ENCODE data around the gene FN3K. TPM values are rescaled to one million over a fixed set of nuclear protein-coding genes. Genes with fewer than 3 reads are reported as not detected.

FN3K gene
- total and polyA plus RNA-seq, 2 of the 13 experiments (the other 11 are each of a cell fraction or from before 2014, with no cell fraction given), result 3.5 to 12.2 TPM

DNA sequence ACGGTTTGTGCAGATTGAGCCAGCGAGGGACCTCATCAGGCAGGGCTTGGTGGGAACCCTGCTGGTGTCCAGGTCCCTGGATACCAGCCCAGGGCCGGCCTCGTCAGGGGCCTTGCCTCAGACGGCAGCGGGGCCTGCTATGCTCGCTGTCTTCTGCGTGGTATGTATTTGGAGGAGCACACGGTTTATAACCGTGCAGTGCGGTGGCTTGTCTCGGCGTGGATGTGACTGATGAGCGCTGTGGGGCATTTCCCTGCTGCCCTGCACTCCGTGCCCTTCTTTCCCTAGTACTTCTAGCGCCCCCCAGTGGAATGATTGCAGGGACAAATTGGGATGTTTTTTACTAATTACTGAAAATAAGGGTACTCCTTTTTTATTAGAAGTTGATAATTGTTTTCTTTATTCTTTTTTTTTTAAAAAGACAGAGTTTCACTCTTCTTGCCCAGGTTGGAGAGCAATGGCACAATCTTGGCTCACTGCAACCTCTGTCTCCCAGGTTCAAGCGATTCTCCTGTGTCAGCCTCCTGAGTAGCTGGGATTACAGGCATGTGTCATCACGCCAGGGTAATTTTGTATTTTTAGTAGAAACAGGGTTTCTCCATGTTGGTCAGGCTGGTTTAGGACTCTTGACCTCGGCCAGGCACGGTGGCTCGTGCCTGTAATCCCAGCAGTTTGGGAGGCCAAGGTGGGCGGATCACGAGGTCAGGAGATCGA, 31.8 kb downstream of the FN3K start (continued):
- TF ChIP-seq, protein P1, sequence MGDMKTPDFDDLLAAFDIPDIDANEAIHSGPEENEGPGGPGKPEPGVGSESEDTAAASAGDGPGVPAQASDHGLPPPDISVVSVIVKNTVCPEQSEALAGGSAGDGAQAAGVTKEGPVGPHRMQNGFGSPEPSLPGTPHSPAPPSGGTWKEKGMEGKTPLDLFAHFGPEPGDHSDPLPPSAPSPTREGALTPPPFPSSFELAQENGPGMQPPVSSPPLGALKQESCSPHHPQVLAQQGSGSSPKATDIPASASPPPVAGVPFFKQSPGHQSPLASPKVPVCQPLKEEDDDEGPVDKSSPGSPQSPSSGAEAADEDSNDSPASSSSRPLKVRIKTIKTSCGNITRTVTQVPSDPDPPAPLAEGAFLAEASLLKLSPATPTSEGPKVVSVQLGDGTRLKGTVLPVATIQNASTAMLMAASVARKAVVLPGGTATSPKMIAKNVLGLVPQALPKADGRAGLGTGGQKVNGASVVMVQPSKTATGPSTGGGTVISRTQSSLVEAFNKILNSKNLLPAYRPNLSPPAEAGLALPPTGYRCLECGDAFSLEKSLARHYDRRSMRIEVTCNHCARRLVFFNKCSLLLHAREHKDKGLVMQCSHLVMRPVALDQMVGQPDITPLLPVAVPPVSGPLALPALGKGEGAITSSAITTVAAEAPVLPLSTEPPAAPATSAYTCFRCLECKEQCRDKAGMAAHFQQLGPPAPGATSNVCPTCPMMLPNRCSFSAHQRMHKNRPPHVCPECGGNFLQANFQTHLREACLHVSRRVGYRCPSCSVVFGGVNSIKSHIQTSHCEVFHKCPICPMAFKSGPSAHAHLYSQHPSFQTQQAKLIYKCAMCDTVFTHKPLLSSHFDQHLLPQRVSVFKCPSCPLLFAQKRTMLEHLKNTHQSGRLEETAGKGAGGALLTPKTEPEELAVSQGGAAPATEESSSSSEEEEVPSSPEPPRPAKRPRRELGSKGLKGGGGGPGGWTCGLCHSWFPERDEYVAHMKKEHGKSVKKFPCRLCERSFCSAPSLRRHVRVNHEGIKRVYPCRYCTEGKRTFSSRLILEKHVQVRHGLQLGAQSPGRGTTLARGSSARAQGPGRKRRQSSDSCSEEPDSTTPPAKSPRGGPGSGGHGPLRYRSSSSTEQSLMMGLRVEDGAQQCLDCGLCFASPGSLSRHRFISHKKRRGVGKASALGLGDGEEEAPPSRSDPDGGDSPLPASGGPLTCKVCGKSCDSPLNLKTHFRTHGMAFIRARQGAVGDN (CRISPR knock-in tag; IDR thresholded peaks at IDR 0.05), result peak; percentile 60
- TF ChIP-seq TEAD3 (CRISPR knock-in tag; optimal IDR thresholded peaks at IDR 0.05; ENCODE audit: borderline replicate concordance) (peak; percentile 63), ISL2 (CRISPR knock-in tag; IDR thresholded peaks at IDR 0.05) (0 out of 2 replicates have a peak, but pooled peaks have one; percentile 31), ZNF101 (CRISPR knock-in tag; IDR thresholded peaks at IDR 0.05; ENCODE audit: borderline replicate concordance, low read depth) (no peak), HMGXB4 (CRISPR knock-in tag; IDR thresholded peaks at IDR 0.05; ENCODE audit: borderline replicate concordance in 1 of 2, low read depth in 1 of 2) (peak in 1 of 2 experiments; percentile 31; a peak in 1 of 4 replicates), ZNF317 (CRISPR knock-in tag; IDR thresholded peaks at IDR 0.05) (0 out of 2 replicates have a peak, but pooled peaks have one; percentile 50), STAG1 (CRISPR knock-in tag; IDR thresholded peaks at IDR 0.05) (peak; percentile 94), RXRA (CRISPR knock-in tag; IDR thresholded peaks at IDR 0.05) (0 out of 2 replicates have a peak, but pooled peaks have one; percentile 18), ZNF574 (CRISPR knock-in tag; IDR thresholded peaks at IDR 0.05) (peak; percentile 42; the same call in 1 of the 2 replicates), CAMTA2 (CRISPR knock-in tag; IDR thresholded peaks at IDR 0.05; ENCODE audit: borderline replicate concordance) (no peak)
- TF ChIP-seq, protein P2, sequence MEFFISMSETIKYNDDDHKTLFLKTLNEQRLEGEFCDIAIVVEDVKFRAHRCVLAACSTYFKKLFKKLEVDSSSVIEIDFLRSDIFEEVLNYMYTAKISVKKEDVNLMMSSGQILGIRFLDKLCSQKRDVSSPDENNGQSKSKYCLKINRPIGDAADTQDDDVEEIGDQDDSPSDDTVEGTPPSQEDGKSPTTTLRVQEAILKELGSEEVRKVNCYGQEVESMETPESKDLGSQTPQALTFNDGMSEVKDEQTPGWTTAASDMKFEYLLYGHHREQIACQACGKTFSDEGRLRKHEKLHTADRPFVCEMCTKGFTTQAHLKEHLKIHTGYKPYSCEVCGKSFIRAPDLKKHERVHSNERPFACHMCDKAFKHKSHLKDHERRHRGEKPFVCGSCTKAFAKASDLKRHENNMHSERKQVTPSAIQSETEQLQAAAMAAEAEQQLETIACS (CRISPR knock-in tag; IDR thresholded peaks at IDR 0.05), result 0 out of 2 replicates have a peak, but pooled peaks have one; percentile 20
